Measurements from ENCODE around the gene VWCE. TPM values are rescaled to one million over a fixed set of nuclear protein-coding genes. Genes with fewer than 3 reads are reported as not detected.

VWCE gene
- total RNA-seq, 6 donors from 2014 or later, result 0.40 to 10.5 (median 0.79) TPM

GRCh38 chr11:61303725-61304124, 8.6 kb upstream of the VWCE start:
- peaks cover 61 to 100% (median 88%) of the 10 kb centered on the region in 4 donors for H3K36me3 ChIP-seq
- H3K27me3 ChIP-seq, result no peaks in the 10 kb centered on the region
- WGBS, 2 donors, result 94 to 96% methylated on average over 9 of the region's 9 CpGs

GRCh38 chr11:61302550-61302949, 7.4 kb upstream of the VWCE start:
- peaks cover 51 to 94% (median 76%) of the 10 kb centered on the region in 4 donors for H3K36me3 ChIP-seq
- WGBS, 2 donors, result 92 to 95% methylated on average over 13 of the region's 13 CpGs
- no peak for ATAC-seq (ENCODE audit: low FRiP score in 2 of 2)
- no peaks in the 10 kb centered on the region for H3K9me3 ChIP-seq
- no peaks in the 10 kb centered on the region for H3K4me1 ChIP-seq
- TF ChIP-seq POLR2A (IDR thresholded peaks at IDR 0.05), result no peak
- no peak for TF ChIP-seq CTCF (IDR thresholded peaks at IDR 0.05)
- TF ChIP-seq EP300 (IDR thresholded peaks at IDR 0.05), result no peak
- no peak for TF ChIP-seq POLR2AphosphoS5 (IDR thresholded peaks at IDR 0.05)
- DNase-seq, result no peak
- no peak overlapping the region for H3K4me3 ChIP-seq
- H3K27me3 ChIP-seq, result no peaks in the 10 kb centered on the region
- H3K27ac ChIP-seq, result no peak overlapping the region

More at GRCh38 chr11:61303725-61304124, 8.6 kb upstream of the VWCE start:
- Histone ChIP-seq H3K4me3 (no peak overlapping the region), H3K27ac (no peak overlapping the region), H3K9me3 (no peaks in the 10 kb centered on the region), H3K4me1 (no peaks in the 10 kb centered on the region)
- no peak for ATAC-seq (ENCODE audit: low FRiP score in 2 of 2)
- TF ChIP-seq POLR2AphosphoS5 (IDR thresholded peaks at IDR 0.05) (no peak), CTCF (IDR thresholded peaks at IDR 0.05) (no peak), POLR2A (IDR thresholded peaks at IDR 0.05) (no peak), EP300 (IDR thresholded peaks at IDR 0.05) (no peak)
- DNase-seq, result no peak

- H3K4me3 ChIP-seq, result no peak overlapping the region
- H3K4me1 ChIP-seq, result peaks cover 18 to 21% (median 20%) of the 10 kb centered on the region in 4 donors
- H3K27ac ChIP-seq, result no peak overlapping the region
- DNase-seq (no peak), ATAC-seq (ENCODE audit: low FRiP score in 2 of 2) (no peak)
- H3K36me3 ChIP-seq, result peaks cover 36 to 60% (median 48%) of the 10 kb centered on the region in 4 donors
- 87 to 96% methylated on average over 4 of the region's 4 CpGs for WGBS, 2 donors
- no peaks in the 10 kb centered on the region for H3K9me3 ChIP-seq
- no peak for TF ChIP-seq POLR2A (IDR thresholded peaks at IDR 0.05)
- peaks cover 0 to 18% (median 7%) of the 10 kb centered on the region in 4 donors for H3K27me3 ChIP-seq
Measured at GRCh38 chr11:61298663-61299244, 3.6 kb upstream of the VWCE start.

- Histone ChIP-seq H3K4me3 (no peak overlapping the region), H3K4me1 (peaks cover 20 to 23% (median 21%) of the 10 kb centered on the region in 4 donors), H3K27me3 (peaks cover 0 to 18% (median 7%) of the 10 kb centered on the region in 4 donors), H3K36me3 (peaks cover 27 to 50% (median 38%) of the 10 kb centered on the region in 4 donors), H3K9me3 (no peaks in the 10 kb centered on the region), H3K27ac (no peak overlapping the region)
- 50 to 54% methylated on average over 5 of the region's 5 CpGs for WGBS, 2 donors
- peak in 1 of 2 donors; percentile 72 for ATAC-seq (ENCODE audit: low FRiP score in 2 of 2)
- no peak for DNase-seq
- TF ChIP-seq EP300 (IDR thresholded peaks at IDR 0.05) (no peak), POLR2AphosphoS5 (IDR thresholded peaks at IDR 0.05) (no peak), CTCF (IDR thresholded peaks at IDR 0.05) (no peak), POLR2A (IDR thresholded peaks at IDR 0.05) (no peak)
Measured at GRCh38 chr11:61297746-61298145, 2.6 kb upstream of the VWCE start.

GRCh38 chr11:61297341-61297740, 2.2 kb upstream of the VWCE start:
- DNase-seq (no peak), ATAC-seq (ENCODE audit: low FRiP score in 2 of 2) (no peak)
- no peaks in the 10 kb centered on the region for H3K9me3 ChIP-seq
- peaks cover 23 to 46% (median 34%) of the 10 kb centered on the region in 4 donors for H3K36me3 ChIP-seq
- no peak overlapping the region for H3K27ac ChIP-seq
- WGBS, 2 donors, result 55 to 62% methylated on average over 1 of the region's 1 CpG
- peaks cover 0 to 18% (median 7%) of the 10 kb centered on the region in 4 donors for H3K27me3 ChIP-seq
- H3K4me1 ChIP-seq, result peaks cover 20 to 23% (median 21%) of the 10 kb centered on the region in 4 donors
- TF ChIP-seq EP300 (IDR thresholded peaks at IDR 0.05) (no peak), CTCF (IDR thresholded peaks at IDR 0.05) (no peak), POLR2A (IDR thresholded peaks at IDR 0.05) (no peak), POLR2AphosphoS5 (IDR thresholded peaks at IDR 0.05) (no peak)
- no peak overlapping the region for H3K4me3 ChIP-seq

All from upper lobe of left lung (tissue), 6 donors.